Uterus (tissue), 2 donors: ENCODE results near the gene FREM1.

ENCODE experiments used
- CTCF ChIP-seq, 4 experiments: fragments of 200-600 bp in 2 of 4; fragments of 450-650 bp in 2 of 4; sonication (generic) in 2 of 4; IDR thresholded peaks; one replicate each; pipeline ENCODE4 v1.5.1; 2016 to 2019; ENCODE audit warnings: antibody characterized with exemption in 4 of 4, mild to moderate bottlenecking in 2 of 4, moderate library complexity in 1 of 4
- POLR2A ChIP-seq, 2 donors: fragments of 450-650 bp; IDR thresholded peaks; one replicate each; pipeline ENCODE4 v1.6.1; 2016; ENCODE audit warnings: antibody characterized with exemption in 2 of 2, mild to moderate bottlenecking in 1 of 2, moderate library complexity in 1 of 2

- TF ChIP-seq CTCF (IDR thresholded peaks at IDR 0.05) (no peak), POLR2A (IDR thresholded peaks at IDR 0.05) (no peak)
Observed at GRCh38 chr9:14909601-14909960, 647 bp downstream of the FREM1 start.
